ENCODE data around the gene KANSL1. TPM values are rescaled to one million over a fixed set of nuclear protein-coding genes. Genes with fewer than 3 reads are reported as not detected.

Gene KANSL1
- total RNA-seq, 1 donor from 2014 or later: 136 TPM

DNA sequence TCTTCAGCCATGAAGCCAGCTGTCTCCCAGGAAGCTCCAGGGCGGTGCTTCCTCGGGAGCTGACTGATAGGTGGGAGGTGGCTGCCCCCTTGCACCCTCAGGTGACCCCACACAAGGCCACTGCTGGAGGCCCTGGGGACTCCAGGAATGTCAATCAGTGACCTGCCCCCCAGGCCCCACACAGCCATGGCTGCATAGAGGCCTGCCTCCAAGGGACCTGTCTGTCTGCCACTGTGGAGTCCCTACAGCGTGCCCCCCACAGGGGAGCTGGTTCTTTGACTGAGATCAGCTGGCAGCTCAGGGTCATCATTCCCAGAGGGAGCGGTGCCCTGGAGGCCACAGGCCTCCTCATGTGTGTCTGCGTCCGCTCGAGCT, 180.1 kb downstream of the KANSL1 start:
- H3K4me3 ChIP-seq: no peak overlapping the region
- H3K4me3 Mint-ChIP-seq: no peak overlapping the region
- H3K27ac Mint-ChIP-seq: peak overlapping the region; percentile 65
- DNase-seq (ENCODE audit: low spot score): no peak
- H3K79me2 ChIP-seq (ENCODE audit: low read depth): no peaks in the 10 kb centered on the region
- H3K4me1 Mint-ChIP-seq: peaks cover 19% of the 10 kb centered on the region
- H3K9me3 ChIP-seq (ENCODE audit: low read depth): no peaks in the 10 kb centered on the region
- H3K27me3 ChIP-seq: no peaks in the 10 kb centered on the region
- peaks cover 3% of the 10 kb centered on the region for H3K27me3 Mint-ChIP-seq (ENCODE audit: insufficient read depth, low read depth)
- H3F3A ChIP-seq (ENCODE audit: low read depth): peaks cover 5% of the 10 kb centered on the region
- H3K36me3 Mint-ChIP-seq: no peaks in the 10 kb centered on the region
- TF ChIP-seq EZH2 (IDR thresholded peaks at IDR 0.05) (no peak), EZH2phosphoT487 (IDR thresholded peaks at IDR 0.05) (no peak)
- TF ChIP-seq, protein P1, sequence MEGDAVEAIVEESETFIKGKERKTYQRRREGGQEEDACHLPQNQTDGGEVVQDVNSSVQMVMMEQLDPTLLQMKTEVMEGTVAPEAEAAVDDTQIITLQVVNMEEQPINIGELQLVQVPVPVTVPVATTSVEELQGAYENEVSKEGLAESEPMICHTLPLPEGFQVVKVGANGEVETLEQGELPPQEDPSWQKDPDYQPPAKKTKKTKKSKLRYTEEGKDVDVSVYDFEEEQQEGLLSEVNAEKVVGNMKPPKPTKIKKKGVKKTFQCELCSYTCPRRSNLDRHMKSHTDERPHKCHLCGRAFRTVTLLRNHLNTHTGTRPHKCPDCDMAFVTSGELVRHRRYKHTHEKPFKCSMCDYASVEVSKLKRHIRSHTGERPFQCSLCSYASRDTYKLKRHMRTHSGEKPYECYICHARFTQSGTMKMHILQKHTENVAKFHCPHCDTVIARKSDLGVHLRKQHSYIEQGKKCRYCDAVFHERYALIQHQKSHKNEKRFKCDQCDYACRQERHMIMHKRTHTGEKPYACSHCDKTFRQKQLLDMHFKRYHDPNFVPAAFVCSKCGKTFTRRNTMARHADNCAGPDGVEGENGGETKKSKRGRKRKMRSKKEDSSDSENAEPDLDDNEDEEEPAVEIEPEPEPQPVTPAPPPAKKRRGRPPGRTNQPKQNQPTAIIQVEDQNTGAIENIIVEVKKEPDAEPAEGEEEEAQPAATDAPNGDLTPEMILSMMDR (IDR thresholded peaks at IDR 0.05): no peak
- H3K36me3 ChIP-seq: no peaks in the 10 kb centered on the region
- H3K9me3 Mint-ChIP-seq: no peaks in the 10 kb centered on the region
- no peak overlapping the region for H2AFZ ChIP-seq (replicated peaks)
- no peak overlapping the region for H3K9ac ChIP-seq
- H3K27ac ChIP-seq: no peak overlapping the region
- H3K4me1 ChIP-seq: peaks cover 15% of the 10 kb centered on the region
- no peak overlapping the region for H3K4me2 ChIP-seq
- H4K20me1 ChIP-seq (ENCODE audit: low read depth): no peaks in the 10 kb centered on the region

DNA sequence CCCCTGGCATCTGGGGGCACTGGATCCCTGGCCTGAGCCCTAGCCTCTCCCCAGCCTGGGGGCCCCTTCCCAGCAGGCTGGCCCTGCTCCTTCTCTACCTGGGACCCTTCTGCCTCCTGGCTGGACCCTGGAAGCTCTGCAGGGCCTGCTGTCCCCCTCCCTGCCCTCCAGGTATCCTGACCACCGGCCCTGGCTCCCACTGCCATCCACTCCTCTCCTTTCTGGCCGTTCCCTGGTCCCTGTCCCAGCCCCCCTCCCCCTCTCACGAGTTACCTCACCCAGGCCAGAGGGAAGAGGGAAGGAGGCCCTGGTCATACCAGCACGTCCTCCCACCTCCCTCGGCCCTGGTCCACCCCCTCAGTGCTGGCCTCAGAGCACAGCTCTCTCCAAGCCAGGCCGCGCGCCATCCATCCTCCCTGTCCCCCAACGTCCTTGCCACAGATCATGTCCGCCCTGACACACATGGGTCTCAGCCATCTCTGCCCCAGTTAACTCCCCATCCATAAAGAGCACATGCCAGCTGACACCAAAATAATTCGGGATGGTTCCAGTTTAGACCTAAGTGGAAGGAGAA, 180.6 kb downstream of the KANSL1 start:
- TF ChIP-seq EZH2phosphoT487 (IDR thresholded peaks at IDR 0.05): no peak
- TF ChIP-seq, protein P1 (IDR thresholded peaks at IDR 0.05): no peak
- no peak for TF ChIP-seq EZH2 (IDR thresholded peaks at IDR 0.05)
- H3K36me3 Mint-ChIP-seq: no peaks in the 10 kb centered on the region
- H3K9me3 ChIP-seq (ENCODE audit: low read depth): no peaks in the 10 kb centered on the region
- peaks cover 15% of the 10 kb centered on the region for H3K4me1 ChIP-seq
- peaks cover 3% of the 10 kb centered on the region for H3K27me3 Mint-ChIP-seq (ENCODE audit: insufficient read depth, low read depth)
- H3K4me1 Mint-ChIP-seq: peaks cover 19% of the 10 kb centered on the region
- no peak overlapping the region for H3K9ac ChIP-seq
- H2AFZ ChIP-seq (replicated peaks): no peak overlapping the region
- no peaks in the 10 kb centered on the region for H4K20me1 ChIP-seq (ENCODE audit: low read depth)
- peak overlapping the region; percentile 26 for H3K27ac Mint-ChIP-seq
- no peak for DNase-seq (ENCODE audit: low spot score)
- H3K79me2 ChIP-seq (ENCODE audit: low read depth): no peaks in the 10 kb centered on the region
- H3K4me3 ChIP-seq: no peak overlapping the region
- H3K27me3 ChIP-seq: no peaks in the 10 kb centered on the region
- peaks cover 5% of the 10 kb centered on the region for H3F3A ChIP-seq (ENCODE audit: low read depth)
- no peaks in the 10 kb centered on the region for H3K9me3 Mint-ChIP-seq
- H3K4me2 ChIP-seq: no peak overlapping the region
- H3K4me3 Mint-ChIP-seq: no peak overlapping the region
- H3K27ac ChIP-seq: no peak overlapping the region
- H3K36me3 ChIP-seq: no peaks in the 10 kb centered on the region

DNA sequence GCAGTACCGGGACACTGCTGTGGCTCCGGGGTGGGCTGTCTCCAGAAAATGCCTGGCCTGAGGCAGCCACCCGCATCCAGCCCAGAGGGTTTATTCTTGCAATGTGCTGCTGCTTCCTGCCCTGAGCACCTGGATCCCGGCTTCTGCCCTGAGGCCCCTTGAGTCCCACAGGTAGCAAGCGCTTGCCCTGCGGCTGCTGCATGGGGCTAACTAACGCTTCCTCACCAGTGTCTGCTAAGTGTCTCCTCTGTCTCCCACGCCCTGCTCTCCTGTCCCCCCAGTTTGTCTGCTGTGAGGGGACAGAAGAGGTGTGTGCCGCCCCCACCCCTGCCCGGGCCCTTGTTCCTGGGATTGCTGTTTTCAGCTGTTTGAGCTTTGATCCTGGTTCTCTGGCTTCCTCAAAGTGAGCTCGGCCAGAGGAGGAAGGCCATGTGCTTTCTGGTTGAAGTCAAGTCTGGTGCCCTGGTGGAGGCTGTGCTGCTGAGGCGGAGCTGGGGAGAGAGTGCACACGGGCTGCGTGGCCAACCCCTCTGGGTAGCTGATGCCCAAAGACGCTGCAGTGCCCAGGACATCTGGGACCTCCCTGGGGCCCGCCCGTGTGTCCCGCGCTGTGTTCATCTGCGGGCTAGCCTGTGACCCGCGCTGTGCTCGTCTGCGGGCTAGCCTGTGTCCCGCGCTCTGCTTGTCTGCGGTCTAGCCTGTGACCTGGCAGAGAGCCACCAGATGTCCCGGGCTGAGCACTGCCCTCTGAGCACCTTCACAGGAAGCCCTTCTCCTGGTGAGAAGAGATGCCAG, 181.3 kb downstream of the KANSL1 start:
- H2AFZ ChIP-seq (replicated peaks): no peak overlapping the region
- peaks cover 5% of the 10 kb centered on the region for H3F3A ChIP-seq (ENCODE audit: low read depth)
- H3K27me3 ChIP-seq: no peaks in the 10 kb centered on the region
- no peak overlapping the region for H3K4me3 ChIP-seq
- no peaks in the 10 kb centered on the region for H3K79me2 ChIP-seq (ENCODE audit: low read depth)
- no peak for DNase-seq (ENCODE audit: low spot score)
- Mint-ChIP-seq H3K27ac (no peak overlapping the region), H3K9me3 (no peaks in the 10 kb centered on the region), H3K4me3 (no peak overlapping the region), H3K36me3 (no peaks in the 10 kb centered on the region), H3K4me1 (peaks cover 19% of the 10 kb centered on the region), H3K27me3 (ENCODE audit: insufficient read depth, low read depth) (peaks cover 3% of the 10 kb centered on the region)
- H3K36me3 ChIP-seq: no peaks in the 10 kb centered on the region
- H3K4me2 ChIP-seq: no peak overlapping the region
- H3K4me1 ChIP-seq: peaks cover 15% of the 10 kb centered on the region
- no peaks in the 10 kb centered on the region for H3K9me3 ChIP-seq (ENCODE audit: low read depth)
- no peak overlapping the region for H3K27ac ChIP-seq
- no peaks in the 10 kb centered on the region for H4K20me1 ChIP-seq (ENCODE audit: low read depth)
- no peak for TF ChIP-seq EZH2 (IDR thresholded peaks at IDR 0.05)
- TF ChIP-seq, protein P1 (IDR thresholded peaks at IDR 0.05): no peak
- no peak for TF ChIP-seq EZH2phosphoT487 (IDR thresholded peaks at IDR 0.05)
- H3K9ac ChIP-seq: no peak overlapping the region
